H9 (cell line): ENCODE results near the gene ACADSB. TPM values are rescaled to one million over a fixed set of nuclear protein-coding genes. Genes with fewer than 3 reads are reported as not detected.

Experiments used
- DNase-seq: peaks from one replicate; pipeline ENCODE4 v3.0.0-alpha.2; 2017
- H2AFZ ChIP-seq: one replicate; pipeline ENCODE4 v1.6.1; 2013; ENCODE audit warnings: mild to moderate bottlenecking, low read length, control low read depth, moderate library complexity
- H2AK5ac ChIP-seq: 2 replicates; pipeline ENCODE4 v1.6.1; 2013; ENCODE audit warnings: low read length, control low read depth, mixed read lengths; ENCODE audit not compliant: insufficient read length
- H2BK120ac ChIP-seq: one replicate; pipeline ENCODE4 v1.6.1; 2013; ENCODE audit warnings: low read depth, mild to moderate bottlenecking, low read length, control low read depth, inconsistent platforms; ENCODE audit not compliant: poor library complexity, severe bottlenecking
- H2BK12ac ChIP-seq: 2 replicates; pipeline ENCODE4 v1.6.1; 2013; ENCODE audit warnings: low read length, control low read depth, mixed read lengths, low read depth; ENCODE audit not compliant: insufficient read length
- H2BK15ac ChIP-seq: 2 replicates; pipeline ENCODE4 v1.6.1; 2013; ENCODE audit warnings: low read depth, low read length, control low read depth
- H2BK20ac ChIP-seq: one replicate; pipeline ENCODE4 v1.6.1; 2013; ENCODE audit warnings: low read depth, mild to moderate bottlenecking, low read length, control low read depth, inconsistent platforms; ENCODE audit not compliant: poor library complexity, severe bottlenecking
- H2BK5ac ChIP-seq: 2 replicates; pipeline ENCODE4 v1.6.1; 2013; ENCODE audit warnings: low read length, control low read depth, mixed read lengths; ENCODE audit not compliant: insufficient read length
- H3K14ac ChIP-seq: 2 replicates; pipeline ENCODE4 v1.6.1; 2013; ENCODE audit warnings: low read length, control low read depth; ENCODE audit not compliant: insufficient read depth
- H3K18ac ChIP-seq: 2 replicates; pipeline ENCODE4 v1.6.1; 2013; ENCODE audit warnings: low read depth, mild to moderate bottlenecking, mixed read lengths, low read length, control low read depth; ENCODE audit not compliant: insufficient read length
- H3K23ac ChIP-seq: 2 replicates; pipeline ENCODE4 v1.6.1; 2013; ENCODE audit warnings: low read length, control low read depth, mixed read lengths, low read depth; ENCODE audit not compliant: insufficient read length
- H3K23me2 ChIP-seq: 2 replicates; pipeline ENCODE4 v1.6.1; 2013; ENCODE audit warnings: low read depth, mild to moderate bottlenecking, mixed read lengths, low read length, control low read depth; ENCODE audit not compliant: insufficient read length, poor library complexity, severe bottlenecking
- H3K27ac ChIP-seq: 2 replicates; pipeline ENCODE4 v1.5.1; 2013; ENCODE audit warnings: low read length, control low read depth, mixed read lengths, low read depth; ENCODE audit not compliant: insufficient read length
- H3K27me3 ChIP-seq: 2 replicates; pipeline ENCODE4 v1.6.1; 2013; ENCODE audit warnings: low read length, control low read depth, inconsistent platforms; ENCODE audit not compliant: insufficient read depth
- H3K4ac ChIP-seq: 2 replicates; pipeline ENCODE4 v1.6.1; 2013; ENCODE audit warnings: low read depth, mild to moderate bottlenecking, control low read depth, inconsistent platforms, low read length, moderate library complexity
- H3K4me1 ChIP-seq: 2 replicates; pipeline ENCODE4 v1.6.1; 2013; ENCODE audit warnings: low read length, control low read depth, inconsistent platforms; ENCODE audit not compliant: insufficient read depth
- H3K4me2 ChIP-seq: 2 replicates; pipeline ENCODE4 v1.6.1; 2013; ENCODE audit warnings: low read length, control low read depth, mixed read lengths; ENCODE audit not compliant: insufficient read length, insufficient read depth
- H3K56ac ChIP-seq: 2 replicates; pipeline ENCODE4 v1.6.1; 2013; ENCODE audit warnings: low read depth, mild to moderate bottlenecking, mixed read lengths, low read length, control low read depth; ENCODE audit not compliant: insufficient read length
- H3K79me1 ChIP-seq: 2 replicates; pipeline ENCODE4 v1.6.1; 2013; ENCODE audit warnings: low read depth, mild to moderate bottlenecking, moderate library complexity, low read length, control low read depth, inconsistent platforms; ENCODE audit not compliant: insufficient read depth, poor library complexity, severe bottlenecking
- H3K79me2 ChIP-seq: 2 replicates; pipeline ENCODE4 v1.6.1; 2013; ENCODE audit warnings: low read length, control low read depth, inconsistent platforms; ENCODE audit not compliant: insufficient read depth
- H3K9ac ChIP-seq: 2 replicates; pipeline ENCODE4 v1.6.1; 2013; ENCODE audit warnings: low read length, control low read depth, mixed read lengths; ENCODE audit not compliant: insufficient read length; ENCODE audit errors: extremely low read depth
- H3K9me3 ChIP-seq: one replicate; pipeline ENCODE4 v1.6.1; 2013; ENCODE audit warnings: low read depth, low read length, inconsistent platforms; ENCODE audit not compliant: control insufficient read depth
- H3T11ph ChIP-seq: one replicate; pipeline ENCODE4 v1.6.1; 2013; ENCODE audit warnings: mild to moderate bottlenecking, low read length, control low read depth, inconsistent platforms
- H4K20me1 ChIP-seq: one replicate; pipeline ENCODE4 v1.6.1; 2013; ENCODE audit not compliant: control insufficient read depth, insufficient read length, insufficient read depth
- H4K5ac ChIP-seq: 2 replicates; pipeline ENCODE4 v1.6.1; 2013; ENCODE audit warnings: low read depth, mild to moderate bottlenecking, mixed read lengths, low read length, control low read depth; ENCODE audit not compliant: insufficient read length
- H4K8ac ChIP-seq: replicated peaks from 2 replicates; pipeline ENCODE4 v1.6.1; 2013; ENCODE audit warnings: low read length, control low read depth, mixed read lengths, low read depth; ENCODE audit not compliant: insufficient read length
- H4K91ac ChIP-seq: 2 replicates; pipeline ENCODE4 v1.6.1; 2013; ENCODE audit warnings: low read depth, mild to moderate bottlenecking, moderate library complexity, mixed read lengths, low read length, control low read depth; ENCODE audit not compliant: insufficient read length
- H3K27ac Mint-ChIP-seq, 3 experiments: 2 replicates in 2 of 3; 3 replicates in 1 of 3; pipeline ENCODE4 v1.8.0; 2020 to 2021; ENCODE audit warnings: mixed read lengths in 3 of 3, mild to moderate bottlenecking in 1 of 3, moderate library complexity in 1 of 3
- H3K27me3 Mint-ChIP-seq: 2 replicates; pipeline ENCODE4 v1.8.0; 2021; ENCODE audit warnings: low read depth, mild to moderate bottlenecking, moderate library complexity, mixed read lengths
- H3K36me3 Mint-ChIP-seq, 3 experiments: 2 replicates in 2 of 3; 3 replicates in 1 of 3; pipeline ENCODE4 v1.8.0; 2020 to 2021; ENCODE audit warnings: low read depth in 3 of 3, mixed read lengths in 3 of 3; ENCODE audit not compliant: insufficient read depth in 1 of 3
- H3K4me1 Mint-ChIP-seq, 2 experiments: 2 replicates each; pipeline ENCODE4 v1.8.0; 2020; ENCODE audit warnings: mixed read lengths in 2 of 2
- H3K4me3 Mint-ChIP-seq, 2 experiments: 2 replicates in 1 of 2; 3 replicates in 1 of 2; pipeline ENCODE4 v1.8.0; 2020 to 2021; ENCODE audit warnings: mild to moderate bottlenecking in 2 of 2, mixed read lengths in 2 of 2, moderate library complexity in 1 of 2
- H3K9me3 Mint-ChIP-seq, 2 experiments: 2 replicates in 1 of 2; 3 replicates in 1 of 2; pipeline ENCODE4 v1.8.0; 2020; ENCODE audit warnings: mild to moderate bottlenecking in 2 of 2, mixed read lengths in 2 of 2, moderate library complexity in 1 of 2
- CTCF ChIP-seq: fragments of 200-600 bp; sonication (generic); conservative IDR thresholded peaks from 3 replicates; pipeline ENCODE4 v1.8.0; 2021; ENCODE audit warnings: antibody characterized with exemption, mild to moderate bottlenecking
- WGBS: extraction: QIAGEN DNeasy Blood & Tissue Kit; methylation state at CpG from one replicate; pipeline ENCODE4 v1.1.7; 2013; ENCODE audit warnings: missing lambda C conversion rate, low lambda C conversion rate, mixed read lengths; ENCODE audit not compliant: insufficient read length; ENCODE audit errors: extremely low coverage; 5-methylcytosine and 5-hydroxymethylcytosine counted together
- total RNA-seq: library from RNA; stranded (reverse); gene quantifications from 2 replicates; pipeline ENCODE4 v1.2.1, GENCODE V29; 2021

Gene ACADSB
- total RNA-seq, 1 experiment from 2014 or later, result 35.1 TPM

- Histone ChIP-seq H3T11ph (no peak overlapping the region), H2BK120ac (no peak overlapping the region), H2BK20ac (no peak overlapping the region), H3K9me3 (no peaks in the 10 kb centered on the region), H3K18ac (no peak overlapping the region), H4K5ac (no peak overlapping the region), H3K79me2 (no peaks in the 10 kb centered on the region), H4K20me1 (peaks cover 2% of the 10 kb centered on the region), H3K27me3 (no peaks in the 10 kb centered on the region), H3K79me1 (no peaks in the 10 kb centered on the region), H3K4ac (no peak overlapping the region), H2AK5ac (no peak overlapping the region), H3K4me1 (no peaks in the 10 kb centered on the region; the same call in 1 of the 2 replicates), H2AFZ (no peak overlapping the region), H2BK12ac (no peak overlapping the region), H4K8ac (no peak overlapping the region), H3K27ac (no peak overlapping the region), H2BK5ac (no peak overlapping the region), H3K14ac (no peak overlapping the region), H3K9ac (no peak overlapping the region), H2BK15ac (no peak overlapping the region), H3K56ac (no peak overlapping the region), H3K4me2 (no peak overlapping the region), H3K23ac (no peak overlapping the region), H3K23me2 (no peaks in the 10 kb centered on the region), H4K91ac (no peak overlapping the region)
- H3K27me3 Mint-ChIP-seq, result peaks cover 20% of the 10 kb centered on the region
- H3K9me3 Mint-ChIP-seq, result no peaks in the 10 kb centered on the region
- TF ChIP-seq CTCF, result no peak
- no peaks in the 10 kb centered on the region; a peak in 1 of 7 replicates for H3K36me3 Mint-ChIP-seq
- H3K4me3 Mint-ChIP-seq, result no peak overlapping the region
- DNase-seq, result peak; percentile 50
- peaks cover 21 to 22% of the 10 kb centered on the region in 2 experiments for H3K4me1 Mint-ChIP-seq
- no peak overlapping the region for H3K27ac Mint-ChIP-seq
- WGBS, result no CpG with 5 or more reads among the region's 7 CpGs
Measured at GRCh38 chr10:123100030-123100762, 91.4 kb downstream of the ACADSB start.
